ENCODE data around the gene GPC5.

DNA sequence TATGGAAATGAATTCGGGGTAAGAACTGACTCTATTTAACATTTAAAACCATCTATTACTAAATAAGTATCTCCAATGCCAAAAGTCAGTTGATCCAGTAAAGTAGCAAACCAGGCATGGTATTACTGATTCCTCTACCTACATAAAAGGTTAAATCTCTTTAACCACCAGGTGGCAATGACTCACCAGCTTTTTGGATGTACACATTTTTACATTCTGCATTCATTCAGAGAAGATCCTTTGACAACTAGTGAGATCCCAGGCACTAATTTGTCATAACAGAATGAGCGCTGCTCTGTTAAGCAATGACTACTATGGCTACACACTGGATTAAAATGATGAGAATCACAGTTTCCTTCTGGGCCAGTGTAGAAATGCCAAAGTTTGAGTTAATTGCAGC lies 1498.4 kb downstream of the GPC5 start:
- no peak for TF ChIP-seq POLR2AphosphoS5 (IDR thresholded peaks at IDR 0.05; ENCODE audit: low read depth, low read length)
- TF ChIP-seq, protein P1, sequence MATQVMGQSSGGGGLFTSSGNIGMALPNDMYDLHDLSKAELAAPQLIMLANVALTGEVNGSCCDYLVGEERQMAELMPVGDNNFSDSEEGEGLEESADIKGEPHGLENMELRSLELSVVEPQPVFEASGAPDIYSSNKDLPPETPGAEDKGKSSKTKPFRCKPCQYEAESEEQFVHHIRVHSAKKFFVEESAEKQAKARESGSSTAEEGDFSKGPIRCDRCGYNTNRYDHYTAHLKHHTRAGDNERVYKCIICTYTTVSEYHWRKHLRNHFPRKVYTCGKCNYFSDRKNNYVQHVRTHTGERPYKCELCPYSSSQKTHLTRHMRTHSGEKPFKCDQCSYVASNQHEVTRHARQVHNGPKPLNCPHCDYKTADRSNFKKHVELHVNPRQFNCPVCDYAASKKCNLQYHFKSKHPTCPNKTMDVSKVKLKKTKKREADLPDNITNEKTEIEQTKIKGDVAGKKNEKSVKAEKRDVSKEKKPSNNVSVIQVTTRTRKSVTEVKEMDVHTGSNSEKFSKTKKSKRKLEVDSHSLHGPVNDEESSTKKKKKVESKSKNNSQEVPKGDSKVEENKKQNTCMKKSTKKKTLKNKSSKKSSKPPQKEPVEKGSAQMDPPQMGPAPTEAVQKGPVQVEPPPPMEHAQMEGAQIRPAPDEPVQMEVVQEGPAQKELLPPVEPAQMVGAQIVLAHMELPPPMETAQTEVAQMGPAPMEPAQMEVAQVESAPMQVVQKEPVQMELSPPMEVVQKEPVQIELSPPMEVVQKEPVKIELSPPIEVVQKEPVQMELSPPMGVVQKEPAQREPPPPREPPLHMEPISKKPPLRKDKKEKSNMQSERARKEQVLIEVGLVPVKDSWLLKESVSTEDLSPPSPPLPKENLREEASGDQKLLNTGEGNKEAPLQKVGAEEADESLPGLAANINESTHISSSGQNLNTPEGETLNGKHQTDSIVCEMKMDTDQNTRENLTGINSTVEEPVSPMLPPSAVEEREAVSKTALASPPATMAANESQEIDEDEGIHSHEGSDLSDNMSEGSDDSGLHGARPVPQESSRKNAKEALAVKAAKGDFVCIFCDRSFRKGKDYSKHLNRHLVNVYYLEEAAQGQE (IDR thresholded peaks at IDR 0.05; ENCODE audit: insufficient read depth in 1 of 2, low read depth in 2 of 2, low read length in 2 of 2), result no peak

Measured in PFSK-1 (cell line).